GM23248 (cell line): ENCODE measurements around the gene PHB1.

Source experiments
- EZH2 ChIP-seq: fragments of 200-600 bp; sonication (generic); IDR thresholded peaks from 2 replicates; pipeline ENCODE4 v1.6.1; 2018; ENCODE audit warnings: antibody characterized with exemption, mild to moderate bottlenecking; ENCODE audit not compliant: insufficient read depth, poor library complexity, severe bottlenecking
- EZH2phosphoT487 ChIP-seq: fragments of 200-600 bp; sonication (generic); IDR thresholded peaks from 2 replicates; pipeline ENCODE4 v1.6.1; 2018; ENCODE audit warnings: antibody characterized with exemption, moderate library complexity, mild to moderate bottlenecking, low read depth; ENCODE audit not compliant: insufficient read depth

GRCh38 chr17:49382556-49382955, 32.1 kb downstream of the PHB1 start:
- TF ChIP-seq EZH2phosphoT487 (no peak), EZH2 (no peak)
